ENCODE results near the gene RELCH. TPM values are rescaled to one million over a fixed set of nuclear protein-coding genes. Genes with fewer than 3 reads are reported as not detected.

The RELCH gene
- total RNA-seq, 4 donors from 2014 or later, result 37.0 to 117 (median 68.7) TPM

DNA sequence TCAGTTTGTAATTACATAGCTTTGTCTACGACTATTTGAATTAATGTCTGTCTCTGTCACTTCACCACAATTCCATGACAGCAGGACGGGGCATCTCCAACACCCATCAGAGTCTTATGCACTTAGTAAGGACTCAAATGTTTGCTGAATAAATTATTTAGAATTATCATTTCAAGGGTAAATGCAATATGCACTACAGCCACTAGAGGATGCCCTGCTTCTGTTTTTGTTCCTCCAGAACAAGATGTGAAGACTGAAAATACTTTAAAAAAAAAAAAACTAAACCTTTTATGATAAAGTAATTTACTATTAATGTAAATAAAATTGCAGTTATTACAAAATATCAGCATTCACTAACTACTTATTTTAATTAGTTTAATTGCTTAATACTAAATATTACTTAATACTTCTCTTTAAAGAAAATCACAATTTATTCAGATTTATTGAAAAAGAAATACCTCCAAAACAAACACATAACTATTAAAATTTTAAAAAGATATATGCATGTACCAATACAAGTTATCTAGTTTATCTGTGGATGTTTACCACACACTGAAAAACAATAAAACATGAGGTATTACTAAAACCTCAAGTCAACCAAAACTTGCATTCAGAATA lies 3.4 kb upstream of the RELCH start:
- peaks cover 0 to 24% (median 9%) of the 10 kb centered on the region in 4 donors for H3K4me1 ChIP-seq
- DNase-seq, result no peak
- H3K36me3 ChIP-seq, result no peaks in the 10 kb centered on the region
- H3K27me3 ChIP-seq, result no peaks in the 10 kb centered on the region
- intact Hi-C loops (cut with DNase I; ENCODE audit: low total_unique reads), result loop anchor here (10.0 kb wide), 1 partner anchor 61 kb away; no protein-coding TSS in a partner anchor
- no peaks in the 10 kb centered on the region for H3K9me3 ChIP-seq
- no peak overlapping the region for H3K4me3 ChIP-seq
- TF ChIP-seq, protein P1, sequence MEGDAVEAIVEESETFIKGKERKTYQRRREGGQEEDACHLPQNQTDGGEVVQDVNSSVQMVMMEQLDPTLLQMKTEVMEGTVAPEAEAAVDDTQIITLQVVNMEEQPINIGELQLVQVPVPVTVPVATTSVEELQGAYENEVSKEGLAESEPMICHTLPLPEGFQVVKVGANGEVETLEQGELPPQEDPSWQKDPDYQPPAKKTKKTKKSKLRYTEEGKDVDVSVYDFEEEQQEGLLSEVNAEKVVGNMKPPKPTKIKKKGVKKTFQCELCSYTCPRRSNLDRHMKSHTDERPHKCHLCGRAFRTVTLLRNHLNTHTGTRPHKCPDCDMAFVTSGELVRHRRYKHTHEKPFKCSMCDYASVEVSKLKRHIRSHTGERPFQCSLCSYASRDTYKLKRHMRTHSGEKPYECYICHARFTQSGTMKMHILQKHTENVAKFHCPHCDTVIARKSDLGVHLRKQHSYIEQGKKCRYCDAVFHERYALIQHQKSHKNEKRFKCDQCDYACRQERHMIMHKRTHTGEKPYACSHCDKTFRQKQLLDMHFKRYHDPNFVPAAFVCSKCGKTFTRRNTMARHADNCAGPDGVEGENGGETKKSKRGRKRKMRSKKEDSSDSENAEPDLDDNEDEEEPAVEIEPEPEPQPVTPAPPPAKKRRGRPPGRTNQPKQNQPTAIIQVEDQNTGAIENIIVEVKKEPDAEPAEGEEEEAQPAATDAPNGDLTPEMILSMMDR (IDR thresholded peaks at IDR 0.05), result peak; percentile 95 to 99 (median 98)
- no peak for TF ChIP-seq EP300 (IDR thresholded peaks at IDR 0.05; ENCODE audit: low read depth)
- H3K27ac ChIP-seq, result no peak overlapping the region
- 0% methylated on average over 2 of the region's 2 CpGs for WGBS, 2 donors (ENCODE audit: low coverage in 1 of 2)
- in situ Hi-C loops (cut with MboI; ENCODE audit: low pct_ligation_motif_present in 1 of 4, low pct_unique_long_range_greater_than_20kb in 1 of 4, low sequenced_read_pairs in 3 of 4), result loop anchor here (10.0 to 25.0 kb wide), 5 partner anchors 61 to 529 kb away; partner anchors contain the start of gene PHLPP1 (in 1 of the 4)

DNA sequence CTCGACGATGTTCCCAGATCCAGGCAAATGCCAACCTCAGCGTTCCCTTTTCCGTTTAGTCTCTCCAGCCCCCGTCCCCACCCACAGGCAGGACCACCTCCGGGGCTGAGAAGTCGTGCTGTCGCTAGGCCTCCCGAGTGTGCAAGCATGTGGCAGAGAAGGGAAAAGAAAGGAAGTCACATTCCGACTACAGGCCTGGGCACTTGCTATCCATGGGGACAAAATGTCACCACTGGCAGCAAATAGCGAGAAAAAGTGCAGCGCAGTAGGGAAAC lies 619 bp upstream of the RELCH start:
- Histone ChIP-seq H3K27ac (peak overlapping the region; percentile 86 to 94 (median 91)), H3K36me3 (no peaks in the 10 kb centered on the region), H3K9me3 (no peaks in the 10 kb centered on the region), H3K27me3 (no peaks in the 10 kb centered on the region), H3K4me3 (peak overlapping the region; percentile 83 to 91 (median 86)), H3K4me1 (peaks cover 8 to 49% (median 25%) of the 10 kb centered on the region in 4 donors)
- WGBS, 2 donors (ENCODE audit: low coverage in 1 of 2), result 0% methylated on average over 12 of the region's 12 CpGs; no CpG with 5 or more reads in 1 of the 2 donors
- no peak for DNase-seq
- in situ Hi-C loops (cut with MboI; ENCODE audit: low pct_ligation_motif_present in 1 of 4, low pct_unique_long_range_greater_than_20kb in 1 of 4, low sequenced_read_pairs in 3 of 4) (loop anchor here (5.0 to 25.0 kb wide), 6 partner anchors 58 to 526 kb away; partner anchors contain the start of gene PHLPP1 (in 1 of the 4)), intact Hi-C loops (cut with DNase I; ENCODE audit: low total_unique reads) (loop anchor here (10.0 kb wide), 1 partner anchor 58 kb away; no protein-coding TSS in a partner anchor)
- TF ChIP-seq EP300 (IDR thresholded peaks at IDR 0.05; ENCODE audit: low read depth) (no peak), POLR2AphosphoS5 (IDR thresholded peaks at IDR 0.05) (peak in 1 of 3 donors; percentile 28)

DNA sequence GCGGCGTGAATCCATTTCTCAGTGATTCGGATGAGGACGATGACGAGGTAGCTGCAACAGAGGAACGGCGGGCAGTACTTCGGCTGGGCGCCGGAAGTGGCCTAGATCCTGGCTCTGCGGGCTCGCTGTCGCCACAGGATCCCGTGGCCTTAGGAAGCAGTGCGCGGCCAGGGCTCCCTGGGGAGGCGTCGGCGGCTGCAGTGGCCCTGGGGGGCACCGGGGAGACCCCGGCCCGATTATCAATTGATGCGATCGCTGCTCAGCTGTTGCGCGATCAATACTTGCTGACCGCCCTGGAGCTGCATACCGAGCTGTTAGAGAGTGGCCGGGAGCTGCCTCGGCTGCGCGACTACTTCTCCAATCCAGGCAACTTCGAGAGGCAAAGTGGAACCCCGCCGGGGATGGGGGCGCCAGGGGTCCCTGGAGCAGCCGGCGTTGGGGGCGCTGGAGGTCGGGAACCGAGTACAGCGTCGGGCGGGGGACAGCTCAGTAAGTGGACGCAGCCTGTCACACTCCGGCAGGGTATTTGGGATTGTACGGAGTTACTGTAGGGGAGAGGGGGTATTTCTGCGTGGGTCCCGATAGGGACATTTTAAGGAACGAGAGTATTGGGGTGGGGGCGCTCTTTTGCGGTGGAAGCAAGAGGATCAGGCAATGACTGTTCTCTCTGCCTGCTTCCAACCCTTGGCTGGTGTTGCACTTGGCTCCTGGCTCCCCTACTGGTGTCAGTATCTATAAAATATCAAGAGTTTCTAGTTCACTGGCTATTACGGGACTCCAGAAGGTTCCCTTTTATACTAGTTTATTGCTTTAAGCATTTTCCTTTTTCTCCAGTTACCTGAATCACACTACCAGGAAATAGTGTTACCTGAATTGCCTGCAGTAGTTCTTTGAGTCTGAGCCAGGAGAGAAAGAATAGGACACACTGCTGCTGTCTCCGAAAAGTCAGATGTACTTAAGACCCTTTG lies 772 bp downstream of the RELCH start:
- peak in 2 of 3 donors; percentile 14 to 28 for TF ChIP-seq POLR2AphosphoS5 (IDR thresholded peaks at IDR 0.05)
- peak; percentile 53 for TF ChIP-seq POLR2A (IDR thresholded peaks at IDR 0.05)
- TF ChIP-seq, protein P1 (IDR thresholded peaks at IDR 0.05), result peak in 2 of 5 experiments; percentile 10 to 19
- no peak for TF ChIP-seq EP300 (IDR thresholded peaks at IDR 0.05; ENCODE audit: low read depth)
- peaks cover 8 to 49% (median 25%) of the 10 kb centered on the region in 4 donors for H3K4me1 ChIP-seq
- H3K4me3 ChIP-seq, result peak overlapping the region; percentile 47 to 91 (median 84)
- H3K27me3 ChIP-seq, result no peaks in the 10 kb centered on the region
- WGBS, 2 donors (ENCODE audit: low coverage in 1 of 2), result 0 to 1% methylated on average over 4 to 51 of the region's 54 CpGs
- DNase-seq, result peak; percentile 47
- H3K36me3 ChIP-seq, result no peaks in the 10 kb centered on the region
- intact Hi-C loops (cut with DNase I; ENCODE audit: low total_unique reads) (loop anchor here (10.0 kb wide), 1 partner anchor 57 kb away; no protein-coding TSS in a partner anchor), in situ Hi-C loops (cut with MboI; ENCODE audit: low pct_ligation_motif_present in 1 of 4, low pct_unique_long_range_greater_than_20kb in 1 of 4, low sequenced_read_pairs in 3 of 4) (loop anchor here (5.0 to 25.0 kb wide), 6 partner anchors 57 to 524 kb away; partner anchors contain the start of gene PHLPP1 (in 1 of the 4))
- H3K9me3 ChIP-seq, result no peaks in the 10 kb centered on the region
- peak overlapping the region; percentile 86 to 94 (median 91) for H3K27ac ChIP-seq

DNA sequence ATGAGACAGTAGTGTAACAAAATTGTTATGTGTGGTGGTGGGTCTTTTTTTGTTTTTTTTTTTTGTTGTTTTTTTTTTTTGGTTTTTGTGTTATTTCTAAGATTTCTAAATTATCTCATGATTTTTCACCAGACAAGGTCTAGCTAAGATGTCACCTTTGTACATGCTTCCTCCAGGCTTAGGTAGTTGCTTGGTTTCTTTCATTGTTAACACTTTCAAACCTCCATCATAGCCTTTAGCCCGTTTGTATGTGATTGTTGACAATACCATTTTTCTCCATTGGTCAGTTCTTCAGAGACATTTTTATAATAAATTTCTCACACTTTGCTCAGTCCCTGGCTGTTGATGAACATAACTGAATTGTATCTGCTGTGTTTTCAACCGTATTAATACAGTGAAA lies 2.2 kb downstream of the RELCH start:
- peak overlapping the region in 3 of 4 donors; percentile 83 to 91 (median 85) for H3K4me3 ChIP-seq
- intact Hi-C loops (cut with DNase I; ENCODE audit: low total_unique reads) (loop anchor here (10.0 kb wide), 1 partner anchor 56 kb away; no protein-coding TSS in a partner anchor), in situ Hi-C loops (cut with MboI; ENCODE audit: low pct_ligation_motif_present in 1 of 4, low pct_unique_long_range_greater_than_20kb in 1 of 4, low sequenced_read_pairs in 3 of 4) (loop anchor here (5.0 to 25.0 kb wide), 6 partner anchors 56 to 523 kb away; partner anchors contain the start of gene PHLPP1 (in 1 of the 4))
- no peaks in the 10 kb centered on the region for H3K9me3 ChIP-seq
- H3K36me3 ChIP-seq, result no peaks in the 10 kb centered on the region
- DNase-seq, result no peak
- peak overlapping the region in 3 of 4 donors; percentile 86 to 92 (median 90) for H3K27ac ChIP-seq
- WGBS, 2 donors (ENCODE audit: low coverage in 1 of 2), result 15 to 21% methylated on average over 2 of the region's 2 CpGs
- no peaks in the 10 kb centered on the region for H3K27me3 ChIP-seq
- no peak for TF ChIP-seq POLR2AphosphoS5 (IDR thresholded peaks at IDR 0.05)
- no peak for TF ChIP-seq POLR2A (IDR thresholded peaks at IDR 0.05)
- TF ChIP-seq EP300 (IDR thresholded peaks at IDR 0.05; ENCODE audit: low read depth), result no peak
- TF ChIP-seq, protein P1 (IDR thresholded peaks at IDR 0.05), result no peak
- peaks cover 8 to 51% (median 25%) of the 10 kb centered on the region in 4 donors for H3K4me1 ChIP-seq
